Stimulated activated CD4-positive, alpha-beta T cell treated with anti-CD3 and anti-CD28 coated beads, Interleukin-1b, Interleukin-23, amount 100 ng/mL, for 1 hour (primary cell): ENCODE results near the gene OR8B4.
"Not testable (repeated sequence)": the region's sequence is repeated elsewhere in the genome, so short reads cannot be mapped to it uniquely, and the experiment has no call there.

Experiments
- DNase-seq, 2 donors: peaks; one replicate each; pipeline ENCODE4 v3.0.0-alpha.2; 2020; ENCODE audit warnings: low read depth in 2 of 2

OR8B4 gene

GRCh38 chr11:124405581-124405980 is 19.1 kb downstream of the OR8B4 start:
- no peak for DNase-seq

- DNase-seq: not testable (repeated sequence)
Observed at GRCh38 chr11:124403186-124403585, 21.5 kb downstream of the OR8B4 start.

- DNase-seq: no peak
Observed at GRCh38 chr11:124402326-124402922, 22.2 kb downstream of the OR8B4 start.

- no peak for DNase-seq
Observed at GRCh38 chr11:124398924-124399323, 25.7 kb downstream of the OR8B4 start, which contains the start of gene OR8B3. OR8B3 (minus strand) TSS chr11:124399024; CDS start chr11:124397351, 1,673 bp downstream.

- DNase-seq: not testable (repeated sequence)
Observed at GRCh38 chr11:124396847-124397246, 27.8 kb downstream of the OR8B4 start.

GRCh38 chr11:124394408-124394807 is 30.3 kb downstream of the OR8B4 start:
- no peak for DNase-seq

- no peak for DNase-seq
Observed at GRCh38 chr11:124384399-124384798, 40.3 kb downstream of the OR8B4 start, which contains the start of gene OR8B2. OR8B2 (minus strand) TSS chr11:124384499; CDS start chr11:124383343, 1,156 bp downstream.

GRCh38 chr11:124382857-124383256 is 41.8 kb downstream of the OR8B4 start:
- DNase-seq: not testable (repeated sequence)

GRCh38 chr11:124380585-124380984 is 44.1 kb downstream of the OR8B4 start:
- no peak for DNase-seq

GRCh38 chr11:124376280-124376679 is 48.4 kb downstream of the OR8B4 start:
- DNase-seq: no peak
